ENCODE results near the gene SERPINA5.

GRCh38 chr14:94593376-94593748 is 12.1 kb downstream of the SERPINA5 start:
- TF ChIP-seq CTCF (IDR thresholded peaks at IDR 0.05) (no peak), EZH2 (IDR thresholded peaks at IDR 0.05; ENCODE audit: borderline replicate concordance, insufficient read depth, low read depth, low read length, poor library complexity, severe bottlenecking) (no peak)
